Neutrophil (primary cell): ENCODE data around the gene RRN3.
A peak's percentile ranks its signal among the peaks of the same experiment; 100 is the strongest.
"Not testable (repeated sequence)": the region's sequence is repeated elsewhere in the genome, so short reads cannot be mapped to it uniquely, and the experiment has no call there.

ENCODE experiments used
- H3K27ac ChIP-seq: fragments of 200-600 bp; sonication (generic); 2 replicates; pipeline ENCODE4 v1.5.1; 2016; ENCODE audit warnings: mild to moderate bottlenecking, moderate library complexity
- H3K27me3 ChIP-seq: fragments of 200-600 bp; sonication (generic); 2 replicates; pipeline ENCODE4 v1.6.0; 2016; ENCODE audit warnings: mild to moderate bottlenecking
- H3K36me3 ChIP-seq: fragments of 200-600 bp; sonication (generic); 2 replicates; pipeline ENCODE4 v1.5.1; 2017
- H3K4me1 ChIP-seq, 2 experiments: fragments of 200-600 bp in 1 of 2; sonication (generic) in 1 of 2; 1 replicate in 1 of 2; 2 replicates in 1 of 2; pipeline versions ENCODE4 v1.5.1 to v1.6.1; 2013 to 2016; ENCODE audit warnings: low read depth in 1 of 2, low read length in 1 of 2, mild to moderate bottlenecking in 1 of 2, moderate library complexity in 1 of 2; ENCODE audit not compliant: control insufficient read depth in 1 of 2, insufficient read depth in 1 of 2
- H3K4me3 ChIP-seq, 2 experiments: fragments of 200-600 bp in 1 of 2; sonication (generic) in 1 of 2; 1 replicate in 1 of 2; 2 replicates in 1 of 2; pipeline ENCODE4 v1.5.1; 2013 to 2016; ENCODE audit warnings: low read depth in 1 of 2, low read length in 1 of 2, mild to moderate bottlenecking in 1 of 2, moderate library complexity in 1 of 2
- H3K9me3 ChIP-seq: fragments of 200-600 bp; sonication (generic); 2 replicates; pipeline ENCODE4 v1.5.1; 2016
- CTCF ChIP-seq: fragments of 200-600 bp; sonication (generic); IDR thresholded peaks from 2 replicates; pipeline ENCODE4 v1.5.1; 2016; ENCODE audit warnings: antibody characterized with exemption

RRN3 gene

GRCh38 chr16:15093955-15094827 lies at the start of gene RRN3:
TSS of gene RRN3 (minus strand) at chr16:15094272. CDS start at chr16:15094233, 39 bp downstream.
- Histone ChIP-seq H3K36me3 (peaks cover 10% of the 10 kb centered on the region), H3K27ac (peak within 1 kb of the TSS; percentile 65), H3K4me3 (peak within 1 kb of the TSS; percentile 63 to 75)
- H3K4me1 ChIP-seq, H3K9me3 ChIP-seq, H3K27me3 ChIP-seq: not testable (repeated sequence)

- not testable (repeated sequence) for H3K4me1 ChIP-seq, H3K4me3 ChIP-seq, H3K36me3 ChIP-seq
Measured at GRCh38 chr16:15143601-15144091, 49.6 kb upstream of the RRN3 start.

GRCh38 chr16:15142891-15143600 lies 49.0 kb upstream of the RRN3 start:
- not testable (repeated sequence) for H3K27ac ChIP-seq, H3K36me3 ChIP-seq, H3K4me1 ChIP-seq, H3K4me3 ChIP-seq, H3K9me3 ChIP-seq, H3K27me3 ChIP-seq

More at GRCh38 chr16:15143601-15144091, 49.6 kb upstream of the RRN3 start:
- not testable (repeated sequence) for H3K9me3 ChIP-seq, H3K27ac ChIP-seq, H3K27me3 ChIP-seq

GRCh38 chr16:15142107-15142890 lies 48.2 kb upstream of the RRN3 start:
- H3K36me3 ChIP-seq: not testable (repeated sequence)

GRCh38 chr16:15141586-15141985 lies 47.5 kb upstream of the RRN3 start:
- H3K36me3 ChIP-seq: no peaks in the 10 kb centered on the region
- no peaks in the 10 kb centered on the region for H3K9me3 ChIP-seq
- H3K4me3 ChIP-seq: no peak overlapping the region
- H3K27me3 ChIP-seq: no peaks in the 10 kb centered on the region
- TF ChIP-seq CTCF: no peak
- no peaks in the 10 kb centered on the region for H3K4me1 ChIP-seq
- no peak overlapping the region for H3K27ac ChIP-seq

More at GRCh38 chr16:15142107-15142890, 48.2 kb upstream of the RRN3 start:
- H3K9me3 ChIP-seq, H3K4me3 ChIP-seq, H3K4me1 ChIP-seq, H3K27ac ChIP-seq, H3K27me3 ChIP-seq: not testable (repeated sequence)

GRCh38 chr16:15140444-15141365 lies 46.6 kb upstream of the RRN3 start:
- not testable (repeated sequence) for H3K27me3 ChIP-seq

GRCh38 chr16:15137514-15137913 lies 43.4 kb upstream of the RRN3 start:
- not testable (repeated sequence) for H3K27me3 ChIP-seq, H3K4me1 ChIP-seq, H3K9me3 ChIP-seq, H3K27ac ChIP-seq, H3K4me3 ChIP-seq, H3K36me3 ChIP-seq

More at GRCh38 chr16:15140444-15141365, 46.6 kb upstream of the RRN3 start:
- H3K4me1 ChIP-seq, H3K9me3 ChIP-seq, H3K36me3 ChIP-seq, H3K4me3 ChIP-seq, H3K27ac ChIP-seq: not testable (repeated sequence)

GRCh38 chr16:15135483-15136360 lies 41.6 kb upstream of the RRN3 start:
- not testable (repeated sequence) for H3K9me3 ChIP-seq, H3K27ac ChIP-seq, H3K36me3 ChIP-seq, H3K4me3 ChIP-seq, H3K27me3 ChIP-seq, H3K4me1 ChIP-seq

- H3K4me1 ChIP-seq, H3K9me3 ChIP-seq, H3K4me3 ChIP-seq, H3K27me3 ChIP-seq, H3K27ac ChIP-seq, H3K36me3 ChIP-seq: not testable (repeated sequence)
Measured at GRCh38 chr16:15134752-15135482, 40.8 kb upstream of the RRN3 start.

- H3K27ac ChIP-seq, H3K27me3 ChIP-seq, H3K4me3 ChIP-seq, H3K36me3 ChIP-seq, H3K9me3 ChIP-seq, H3K4me1 ChIP-seq: not testable (repeated sequence)
Measured at GRCh38 chr16:15133554-15133953, 39.5 kb upstream of the RRN3 start.
